ENCODE data around the gene FBXO24. TPM values are rescaled to one million over a fixed set of nuclear protein-coding genes. Genes with fewer than 3 reads are reported as not detected.

The FBXO24 gene
- total RNA-seq, 1 donor from 2014 or later, result 0.52 TPM

GRCh38 chr7:100623951-100624824 lies 38.1 kb downstream of the FBXO24 start:
- H3K36me3 ChIP-seq (ENCODE audit: insufficient read depth, low read length), result no peaks in the 10 kb centered on the region
- Mint-ChIP-seq H3K27me3 (ENCODE audit: low read depth, unreplicated experiment) (peaks cover 35% of the 10 kb centered on the region), H3K9me3 (ENCODE audit: unreplicated experiment) (no peaks in the 10 kb centered on the region), H3K4me3 (ENCODE audit: unreplicated experiment) (no peak overlapping the region), H3K4me1 (ENCODE audit: low read depth, unreplicated experiment) (no peaks in the 10 kb centered on the region), H3K27ac (ENCODE audit: unreplicated experiment) (no peak overlapping the region), H3K36me3 (ENCODE audit: low read depth, unreplicated experiment) (peaks cover 10% of the 10 kb centered on the region)
- H3K9me3 ChIP-seq (ENCODE audit: insufficient read depth, low read depth, low read length), result no peaks in the 10 kb centered on the region
- H3K9ac ChIP-seq (ENCODE audit: low read length), result no peak overlapping the region
- DNase-seq (ENCODE audit: low read depth) (no peak), FAIRE-seq (no peak)
- no peaks in the 10 kb centered on the region for H3K4me1 ChIP-seq (ENCODE audit: insufficient read depth, low read length)
- H2AFZ ChIP-seq (ENCODE audit: low read depth, low read length), result no peak overlapping the region
- no peaks in the 10 kb centered on the region for H4K20me1 ChIP-seq (ENCODE audit: insufficient read depth, low read length)
- no peak for TF ChIP-seq CTCF (IDR thresholded peaks at IDR 0.05; ENCODE audit: insufficient read depth, low read depth, low read length)
- no peak for TF ChIP-seq EZH2 (IDR thresholded peaks at IDR 0.05; ENCODE audit: insufficient read depth, low read length)
- no peaks in the 10 kb centered on the region for H3K27me3 ChIP-seq (ENCODE audit: insufficient read depth, low read length)
- H3K4me3 ChIP-seq (ENCODE audit: insufficient read depth, low read depth, low read length), result no peak overlapping the region
- no peak overlapping the region for H3K27ac ChIP-seq (ENCODE audit: low read depth, low read length)
- H3K4me2 ChIP-seq (ENCODE audit: low read length), result no peak overlapping the region
- no peaks in the 10 kb centered on the region for H3K79me2 ChIP-seq (ENCODE audit: insufficient read depth, low read length)

GRCh38 chr7:100626055-100626454 lies 39.9 kb downstream of the FBXO24 start:
- Histone ChIP-seq H2AFZ (ENCODE audit: low read depth, low read length) (peak overlapping the region; percentile 81), H3K4me3 (ENCODE audit: insufficient read depth, low read depth, low read length) (peak overlapping the region; percentile 28), H3K4me2 (ENCODE audit: low read length) (peak overlapping the region; percentile 86), H3K27ac (ENCODE audit: low read depth, low read length) (no peak overlapping the region), H4K20me1 (ENCODE audit: insufficient read depth, low read length) (no peaks in the 10 kb centered on the region), H3K4me1 (ENCODE audit: insufficient read depth, low read length) (no peaks in the 10 kb centered on the region), H3K9me3 (ENCODE audit: insufficient read depth, low read depth, low read length) (no peaks in the 10 kb centered on the region), H3K27me3 (ENCODE audit: insufficient read depth, low read length) (no peaks in the 10 kb centered on the region), H3K36me3 (ENCODE audit: insufficient read depth, low read length) (no peaks in the 10 kb centered on the region), H3K79me2 (ENCODE audit: insufficient read depth, low read length) (no peaks in the 10 kb centered on the region), H3K9ac (ENCODE audit: low read length) (no peak overlapping the region)
- H3K4me1 Mint-ChIP-seq (ENCODE audit: low read depth, unreplicated experiment), result no peaks in the 10 kb centered on the region
- no peaks in the 10 kb centered on the region for H3K9me3 Mint-ChIP-seq (ENCODE audit: unreplicated experiment)
- FAIRE-seq (no peak), DNase-seq (ENCODE audit: low read depth) (no peak)
- H3K36me3 Mint-ChIP-seq (ENCODE audit: low read depth, unreplicated experiment), result peaks cover 7% of the 10 kb centered on the region
- H3K27me3 Mint-ChIP-seq (ENCODE audit: low read depth, unreplicated experiment), result peaks cover 43% of the 10 kb centered on the region
- peak overlapping the region; percentile 58 for H3K27ac Mint-ChIP-seq (ENCODE audit: unreplicated experiment)
- no peak overlapping the region for H3K4me3 Mint-ChIP-seq (ENCODE audit: unreplicated experiment)
- TF ChIP-seq CTCF (IDR thresholded peaks at IDR 0.05; ENCODE audit: insufficient read depth, low read depth, low read length), result no peak
- TF ChIP-seq EZH2 (IDR thresholded peaks at IDR 0.05; ENCODE audit: insufficient read depth, low read length), result no peak
